ENCODE data around the gene IGSF8. TPM values are rescaled to one million over a fixed set of nuclear protein-coding genes. Genes with fewer than 3 reads are reported as not detected.

Gene IGSF8
- total RNA-seq, 1 experiment from 2014 or later: 56.2 TPM

- Histone ChIP-seq H3K18ac (ENCODE audit: insufficient read length, low read depth, low read length) (no peak overlapping the region), H3K4me2 (ENCODE audit: insufficient read depth, insufficient read length, low read length) (no peak overlapping the region), H3K9ac (ENCODE audit: extremely low read depth, insufficient read length, low read length) (no peak overlapping the region), H2BK15ac (ENCODE audit: low read depth, low read length) (no peak overlapping the region), H3K79me1 (ENCODE audit: insufficient read depth, low read depth, low read length, poor library complexity, severe bottlenecking) (no peaks in the 10 kb centered on the region), H3K14ac (ENCODE audit: insufficient read depth, low read length) (no peak overlapping the region), H3K23ac (ENCODE audit: insufficient read length, low read depth, low read length) (no peak overlapping the region), H2BK20ac (ENCODE audit: low read depth, low read length, poor library complexity, severe bottlenecking) (no peak overlapping the region), H2BK12ac (ENCODE audit: insufficient read length, low read depth, low read length) (no peak overlapping the region), H2BK5ac (ENCODE audit: insufficient read length, low read length) (no peak overlapping the region), H4K5ac (ENCODE audit: insufficient read length, low read depth, low read length) (no peak overlapping the region), H3K79me2 (ENCODE audit: insufficient read depth, low read length) (no peaks in the 10 kb centered on the region), H3K4me1 (ENCODE audit: insufficient read depth, low read length) (no peaks in the 10 kb centered on the region; the same call in 1 of the 2 replicates), H3K23me2 (ENCODE audit: insufficient read length, low read depth, low read length, poor library complexity, severe bottlenecking) (peaks cover 3% of the 10 kb centered on the region), H4K20me1 (ENCODE audit: control insufficient read depth, insufficient read depth, insufficient read length) (no peaks in the 10 kb centered on the region), H2AK5ac (ENCODE audit: insufficient read length, low read length) (no peak overlapping the region), H3K9me3 (ENCODE audit: control insufficient read depth, low read depth, low read length) (no peaks in the 10 kb centered on the region), H3K56ac (ENCODE audit: insufficient read length, low read depth, low read length) (no peak overlapping the region), H3K27ac (ENCODE audit: insufficient read length, low read depth, low read length) (no peak overlapping the region), H3K4ac (ENCODE audit: low read depth, low read length) (no peak overlapping the region), H4K8ac (replicated peaks; ENCODE audit: insufficient read length, low read depth, low read length) (no peak overlapping the region), H3K27me3 (ENCODE audit: insufficient read depth, low read length) (no peaks in the 10 kb centered on the region), H4K91ac (ENCODE audit: insufficient read length, low read depth, low read length) (no peak overlapping the region), H3T11ph (ENCODE audit: low read length) (no peak overlapping the region), H2AFZ (ENCODE audit: low read length) (no peak overlapping the region), H2BK120ac (ENCODE audit: low read depth, low read length, poor library complexity, severe bottlenecking) (no peak overlapping the region)
- no peak overlapping the region for H3K27ac Mint-ChIP-seq
- WGBS (ENCODE audit: extremely low coverage, insufficient read length, low lambda C conversion rate): no CpG with 5 or more reads among the region's 3 CpGs
- no peak overlapping the region for H3K4me3 Mint-ChIP-seq
- H3K36me3 Mint-ChIP-seq (ENCODE audit: insufficient read depth in 1 of 3, low read depth in 3 of 3): peaks cover 13 to 44% (median 40%) of the 10 kb centered on the region in 3 experiments
- DNase-seq: no peak
- peaks cover 14% of the 10 kb centered on the region for H3K27me3 Mint-ChIP-seq (ENCODE audit: low read depth)
- H3K4me1 Mint-ChIP-seq: peaks cover 9 to 13% of the 10 kb centered on the region in 2 experiments
- H3K9me3 Mint-ChIP-seq: no peaks in the 10 kb centered on the region
- TF ChIP-seq, protein P1, sequence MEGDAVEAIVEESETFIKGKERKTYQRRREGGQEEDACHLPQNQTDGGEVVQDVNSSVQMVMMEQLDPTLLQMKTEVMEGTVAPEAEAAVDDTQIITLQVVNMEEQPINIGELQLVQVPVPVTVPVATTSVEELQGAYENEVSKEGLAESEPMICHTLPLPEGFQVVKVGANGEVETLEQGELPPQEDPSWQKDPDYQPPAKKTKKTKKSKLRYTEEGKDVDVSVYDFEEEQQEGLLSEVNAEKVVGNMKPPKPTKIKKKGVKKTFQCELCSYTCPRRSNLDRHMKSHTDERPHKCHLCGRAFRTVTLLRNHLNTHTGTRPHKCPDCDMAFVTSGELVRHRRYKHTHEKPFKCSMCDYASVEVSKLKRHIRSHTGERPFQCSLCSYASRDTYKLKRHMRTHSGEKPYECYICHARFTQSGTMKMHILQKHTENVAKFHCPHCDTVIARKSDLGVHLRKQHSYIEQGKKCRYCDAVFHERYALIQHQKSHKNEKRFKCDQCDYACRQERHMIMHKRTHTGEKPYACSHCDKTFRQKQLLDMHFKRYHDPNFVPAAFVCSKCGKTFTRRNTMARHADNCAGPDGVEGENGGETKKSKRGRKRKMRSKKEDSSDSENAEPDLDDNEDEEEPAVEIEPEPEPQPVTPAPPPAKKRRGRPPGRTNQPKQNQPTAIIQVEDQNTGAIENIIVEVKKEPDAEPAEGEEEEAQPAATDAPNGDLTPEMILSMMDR (conservative IDR thresholded peaks at IDR 0.05): no peak
Measured at GRCh38 chr1:160089883-160090282, 8.5 kb downstream of the IGSF8 start.

Measured in H9 (cell line).